H1 (cell line): ENCODE data around the gene WBP1L.

Experiments used
- CHD2 ChIP-seq: IDR thresholded peaks from 2 replicates; pipeline ENCODE4 v1.6.1; 2012; ENCODE audit warnings: low read length, improper control_type of control experiment
- CTCF ChIP-seq, 3 experiments: IDR thresholded peaks; 1 replicate in 2 of 3; 2 replicates in 1 of 3; pipeline versions ENCODE4 v1.5.1 to v1.6.1; 2011; ENCODE audit warnings: low read length in 3 of 3, mild to moderate bottlenecking in 3 of 3, inconsistent platforms in 2 of 3, low read depth in 1 of 3, moderate library complexity in 1 of 3; ENCODE audit not compliant: insufficient read depth in 1 of 3; ENCODE audit errors: control extremely low read depth in 1 of 3
- EZH2 ChIP-seq: fragments of 200-600 bp; sonication (generic); IDR thresholded peaks from 2 replicates; pipeline ENCODE4 v1.7.1; 2012; ENCODE audit warnings: low read depth, mild to moderate bottlenecking, moderate library complexity, low read length, inconsistent platforms; ENCODE audit not compliant: severe bottlenecking
- JUND ChIP-seq: IDR thresholded peaks from 2 replicates; pipeline ENCODE4 v1.6.1; 2011; ENCODE audit warnings: mild to moderate bottlenecking, improper control_type of control experiment, low read length
- POLR2A ChIP-seq, 2 experiments: IDR thresholded peaks; 1 replicate in 1 of 2; 2 replicates in 1 of 2; pipeline ENCODE4 v1.6.1; 2011; ENCODE audit warnings: low read depth in 2 of 2, low read length in 2 of 2, mild to moderate bottlenecking in 2 of 2; ENCODE audit errors: control extremely low read depth in 1 of 2
- POLR2AphosphoS5 ChIP-seq: IDR thresholded peaks from 2 replicates; pipeline ENCODE4 v1.6.1; 2011; ENCODE audit warnings: low read depth, low read length
- RAD21 ChIP-seq, 2 experiments: IDR thresholded peaks in 1 of 2; conservative IDR thresholded peaks in 1 of 2; 2 replicates each; pipeline ENCODE4 v1.6.1; 2011; ENCODE audit warnings: low read depth in 2 of 2, low read length in 2 of 2, improper control_type of control experiment in 1 of 2, inconsistent platforms in 1 of 2, mild to moderate bottlenecking in 1 of 2, moderate library complexity in 1 of 2
- TAF7 ChIP-seq: optimal IDR thresholded peaks from 2 replicates; pipeline ENCODE3; 2011; ENCODE audit warnings: low read depth, mild to moderate bottlenecking, inconsistent platforms, low read length, moderate library complexity, borderline replicate concordance
- USF2 ChIP-seq: IDR thresholded peaks from 2 replicates; pipeline ENCODE4 v1.6.1; 2011; ENCODE audit warnings: low read length, improper control_type of control experiment

- TF ChIP-seq CTCF (IDR thresholded peaks at IDR 0.05; ENCODE audit: control extremely low read depth in 1 of 3, insufficient read depth in 1 of 3, low read depth in 1 of 3, low read length in 3 of 3) (no peak), RAD21 (IDR thresholded peaks at IDR 0.05 in 1 of 2, conservative IDR thresholded peaks at IDR 0.05 in 1 of 2; ENCODE audit: low read depth in 2 of 2, low read length in 2 of 2) (no peak), CHD2 (no peak), POLR2AphosphoS5 (no peak), EZH2 (no peak), USF2 (no peak), JUND (no peak), TAF7 (no peak), POLR2A (IDR thresholded peaks at IDR 0.05; ENCODE audit: control extremely low read depth in 1 of 2, low read depth in 2 of 2, low read length in 2 of 2) (no peak)
Observed at GRCh38 chr10:102752266-102752930, 8.7 kb downstream of the WBP1L start.
